HG02970 (cell line): Measurements from ENCODE around the gene CYB5D1.
A peak's percentile ranks its signal among the peaks of the same experiment; 100 is the strongest.
"Not testable (repeated sequence)": the region's sequence is repeated elsewhere in the genome, so short reads cannot be mapped to it uniquely, and the experiment has no call there.

Experiments used
- ATAC-seq: cut with Tn5 transposase; IDR thresholded peaks from one replicate; pipeline ENCODE4 v1.9.1; 2021; ENCODE audit warnings: mild to moderate bottlenecking, moderate library complexity, moderate number of reproducible peaks; ENCODE audit not compliant: unreplicated experiment, low FRiP score

CYB5D1 gene

GRCh38 chr17:7857713-7858521 lies at the start of gene CYB5D1:
Gene CYB5D1, plus strand, starts transcription at chr17:7858003. Its CDS starts 132 bp downstream, at chr17:7858135.
- peak; percentile 49 for ATAC-seq

DNA sequence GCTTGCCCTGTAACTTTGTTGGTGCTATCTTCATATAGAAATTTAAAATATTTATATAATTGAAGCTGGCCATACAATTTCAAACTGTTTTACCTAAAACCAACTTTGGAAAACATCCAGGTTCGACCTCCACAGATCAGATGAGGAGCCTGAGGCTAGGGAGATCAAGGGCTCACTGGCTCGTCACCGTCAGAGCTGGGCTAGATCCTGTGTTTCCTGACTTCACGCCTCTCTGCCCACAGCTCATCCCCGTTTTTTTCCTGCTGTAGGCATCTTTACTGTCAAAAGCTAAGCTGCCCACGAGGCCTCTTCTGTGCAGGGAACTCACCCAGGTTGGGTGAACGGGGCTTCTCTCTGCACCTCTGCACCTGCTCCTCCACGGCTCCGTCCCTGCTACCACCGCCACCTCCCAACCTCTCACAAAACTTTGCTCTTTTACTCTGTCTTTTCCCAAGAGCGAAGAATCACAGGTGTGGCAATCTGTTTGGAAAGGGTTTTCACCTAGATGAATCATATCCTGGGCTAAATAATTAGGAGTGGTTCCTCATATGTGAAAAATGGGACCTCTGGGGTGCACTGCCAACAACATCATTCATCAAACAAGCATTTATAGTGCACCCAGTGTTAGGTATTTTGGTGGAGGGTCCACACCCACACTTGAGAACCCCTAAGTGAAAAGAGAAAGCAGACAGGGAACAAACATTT lies 48.6 kb upstream of the CYB5D1 start:
- ATAC-seq = no peak

GRCh38 chr17:7809791-7810343 lies 47.9 kb upstream of the CYB5D1 start:
- not testable (repeated sequence) for ATAC-seq

DNA sequence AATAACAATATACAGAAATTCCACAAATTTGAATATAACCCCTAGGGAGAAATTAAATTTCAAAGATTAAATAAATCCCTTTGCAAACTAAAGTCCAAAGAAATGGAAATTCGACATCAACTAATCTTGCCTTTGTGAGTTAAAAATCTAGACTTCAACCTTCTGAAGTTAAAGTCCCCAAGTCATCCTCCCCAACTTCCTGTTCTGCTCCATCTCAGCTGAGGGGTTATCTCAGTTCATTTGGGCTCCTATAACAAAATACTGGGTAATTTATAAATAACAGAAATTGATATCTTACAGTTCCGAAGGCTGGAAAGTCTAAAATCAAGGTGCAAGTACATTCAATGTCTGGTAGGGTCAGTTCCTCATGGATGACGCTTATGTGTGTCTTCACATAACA lies 46.6 kb upstream of the CYB5D1 start:
- ATAC-seq = no peak

- ATAC-seq = no peak
Observed at GRCh38 chr17:7814969-7815368, 42.8 kb upstream of the CYB5D1 start.

GRCh38 chr17:7816926-7817642 lies 40.7 kb upstream of the CYB5D1 start:
- ATAC-seq = no peak

GRCh38 chr17:7817643-7817964 lies 40.2 kb upstream of the CYB5D1 start:
- no peak for ATAC-seq

- no peak for ATAC-seq
Observed at GRCh38 chr17:7818026-7818425, 39.8 kb upstream of the CYB5D1 start.

GRCh38 chr17:7818746-7819645 lies 38.8 kb upstream of the CYB5D1 start:
- ATAC-seq = no peak

DNA sequence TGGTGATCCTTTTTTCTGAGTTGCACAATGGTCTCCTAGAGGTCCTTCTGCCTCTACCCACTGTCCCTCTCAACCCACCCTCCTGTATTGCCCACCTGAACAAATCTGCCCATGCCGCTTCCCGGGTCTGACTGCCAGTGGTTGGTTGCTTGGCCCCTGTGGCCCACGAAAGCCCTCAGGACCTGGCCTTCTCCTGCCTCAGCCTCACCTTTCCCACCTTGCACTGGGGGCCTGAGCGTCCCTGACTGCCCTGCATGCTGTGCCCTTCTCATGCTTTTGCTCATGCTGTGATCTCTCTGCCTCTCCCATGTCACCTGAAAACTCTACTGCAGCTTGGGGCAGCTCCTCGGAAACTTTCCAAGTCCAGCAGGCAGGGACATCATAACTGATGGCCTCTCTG lies 37.6 kb upstream of the CYB5D1 start:
- ATAC-seq = no peak

DNA sequence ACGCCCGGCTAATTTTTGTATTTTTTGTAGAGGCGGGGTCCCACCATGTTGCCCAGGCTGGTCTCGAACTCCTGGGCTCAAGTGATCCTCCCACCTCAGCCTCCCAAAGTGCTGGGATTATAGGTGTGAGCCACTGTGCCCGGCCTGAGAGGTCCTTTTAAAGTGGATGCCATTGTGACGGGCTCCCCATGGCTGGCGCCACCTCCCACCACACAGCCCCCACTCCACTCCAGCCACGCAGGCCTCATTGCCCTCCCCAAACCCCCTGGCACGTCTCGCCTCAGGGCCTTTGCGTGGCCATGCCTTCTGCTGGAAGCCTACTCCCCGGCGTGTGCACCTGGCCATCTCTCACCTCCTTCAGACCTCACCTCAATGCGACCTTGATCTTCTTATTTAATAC lies 35.7 kb upstream of the CYB5D1 start:
- ATAC-seq = no peak

DNA sequence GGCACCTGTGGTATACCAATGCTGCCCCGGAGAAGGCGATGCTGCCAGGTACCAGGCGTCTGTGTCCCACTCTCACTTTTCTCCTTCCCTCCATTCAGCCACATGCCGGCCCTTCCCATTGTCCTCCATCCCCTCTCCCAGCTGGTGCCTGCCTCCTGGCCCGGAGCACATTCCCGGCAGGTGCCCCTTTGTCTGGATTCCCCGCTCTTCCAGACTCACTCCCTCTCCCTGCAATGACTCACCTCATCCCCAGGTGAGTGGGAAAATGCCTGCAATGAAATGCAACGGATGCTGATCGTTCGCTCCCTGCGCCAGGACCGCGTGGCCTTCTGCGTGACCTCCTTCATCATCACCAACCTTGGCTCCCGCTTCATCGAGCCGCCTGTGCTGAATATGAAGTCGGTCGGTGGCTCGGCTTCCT lies 34.2 kb upstream of the CYB5D1 start:
- no peak for ATAC-seq

GRCh38 chr17:7824021-7824924 lies 33.5 kb upstream of the CYB5D1 start:
- ATAC-seq = no peak

DNA sequence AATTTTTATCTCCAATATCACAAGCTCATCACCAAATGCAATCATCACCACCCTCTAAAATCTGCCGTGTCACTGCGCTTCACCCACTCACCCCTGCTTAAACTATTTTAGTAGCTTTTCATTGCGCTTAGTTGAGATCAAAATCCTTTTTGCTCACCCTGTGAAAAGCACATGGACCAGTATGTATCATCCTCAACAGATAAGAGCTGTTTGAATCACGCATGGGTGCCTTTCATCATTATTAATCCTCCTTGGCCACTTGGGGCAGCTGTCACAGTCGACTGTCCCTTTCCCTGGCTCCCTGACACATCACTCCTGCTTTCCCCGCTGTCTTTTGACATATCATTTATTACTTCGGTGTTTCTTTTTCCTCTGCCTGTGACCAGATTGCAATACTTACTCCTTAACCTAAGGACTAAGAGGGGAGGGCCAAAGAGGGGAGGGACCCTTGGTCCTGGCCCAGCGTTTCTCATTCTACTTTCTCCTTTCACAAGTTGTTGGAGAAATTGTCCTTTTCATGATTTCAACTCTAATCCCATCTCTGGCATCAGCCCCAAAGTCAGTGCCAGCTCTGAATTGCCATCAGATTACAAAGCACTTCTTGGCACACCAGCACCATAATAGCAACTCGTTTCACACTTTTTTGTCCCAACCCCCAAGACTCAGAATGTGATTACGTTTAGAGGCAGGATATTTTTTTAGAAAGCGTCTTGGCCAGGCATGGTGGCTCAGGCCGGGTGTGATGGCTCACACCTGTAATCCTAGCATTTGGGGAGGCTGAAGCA lies 32.4 kb upstream of the CYB5D1 start:
- ATAC-seq = no peak

DNA sequence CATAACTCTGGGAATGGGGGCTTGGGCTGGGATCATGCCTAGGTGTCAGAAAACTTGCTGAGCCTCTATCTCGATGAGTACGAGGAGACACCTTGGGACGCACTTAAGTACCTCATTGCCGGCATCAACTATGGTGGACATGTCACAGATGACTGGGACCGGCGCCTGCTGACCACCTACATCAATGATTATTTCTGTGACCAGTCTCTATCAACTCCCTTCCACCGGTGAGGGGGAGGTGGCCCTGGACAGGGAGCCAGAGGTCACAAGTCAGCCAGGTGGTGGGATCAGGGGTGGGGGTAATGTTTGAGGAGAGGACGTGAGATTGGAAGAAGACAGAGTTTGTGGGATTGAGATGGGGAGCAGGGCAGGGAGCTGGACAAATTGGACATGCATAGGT lies 27.2 kb upstream of the CYB5D1 start:
- no peak for ATAC-seq

DNA sequence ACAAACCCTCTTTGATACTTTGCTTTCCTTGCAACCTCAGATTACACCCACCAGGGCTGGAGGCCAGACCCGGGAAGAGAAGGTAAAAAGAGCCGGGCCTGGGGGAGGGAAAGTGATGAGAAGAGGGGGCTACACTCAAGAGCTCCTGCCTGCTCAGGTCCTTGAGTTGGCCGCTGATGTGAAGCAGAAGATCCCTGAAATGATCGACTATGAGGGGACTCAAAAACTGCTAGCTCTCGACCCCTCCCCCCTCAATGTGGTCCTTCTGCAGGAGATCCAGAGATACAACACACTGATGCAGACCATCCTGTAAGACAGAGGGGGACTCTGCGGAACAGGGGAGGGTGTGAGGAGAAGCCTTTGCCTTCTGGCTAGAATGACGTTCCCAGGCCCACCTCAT lies 26.6 kb upstream of the CYB5D1 start:
- no peak for ATAC-seq

- ATAC-seq = no peak
Observed at GRCh38 chr17:7832431-7832830, 25.4 kb upstream of the CYB5D1 start.

DNA sequence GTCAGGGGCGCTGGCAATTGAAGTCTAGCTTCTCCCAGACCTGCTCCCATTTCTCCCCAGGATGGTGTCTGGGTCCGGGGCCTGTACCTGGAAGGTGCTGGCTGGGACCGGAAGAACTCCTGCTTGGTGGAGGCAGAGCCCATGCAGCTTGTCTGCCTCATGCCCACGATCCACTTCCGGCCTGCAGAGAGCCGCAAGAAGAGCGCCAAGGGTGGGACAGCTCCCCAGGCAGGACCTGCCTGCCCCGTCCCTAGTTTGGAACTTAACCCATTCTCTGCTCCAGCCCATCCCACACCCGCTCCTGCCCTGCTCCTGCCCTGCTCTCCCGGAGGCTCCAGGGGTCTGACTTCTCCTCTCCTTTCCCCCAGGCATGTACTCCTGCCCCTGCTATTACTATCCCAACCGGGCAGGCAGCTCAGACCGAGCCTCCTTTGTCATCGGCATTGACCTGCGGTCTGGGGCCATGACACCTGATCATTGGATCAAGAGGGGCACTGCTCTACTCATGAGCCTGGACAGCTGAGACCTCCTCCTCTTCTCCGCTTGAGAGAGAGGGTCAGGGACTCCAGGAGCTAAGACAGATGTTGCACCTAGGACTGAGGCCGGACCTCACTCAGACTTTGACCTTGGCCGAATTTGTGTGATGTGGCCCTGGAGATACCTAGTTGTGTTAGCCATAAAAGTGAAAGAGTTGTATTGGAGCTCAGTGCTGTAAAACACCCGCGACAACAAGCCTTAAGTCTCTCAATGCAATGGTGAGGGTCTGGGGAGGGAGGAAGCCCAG lies 24.6 kb upstream of the CYB5D1 start:
- no peak for ATAC-seq
